K562 (cell line): Measurements from ENCODE around the gene PIEZO2. TPM values are rescaled to one million over a fixed set of nuclear protein-coding genes. Genes with fewer than 3 reads are reported as not detected.

Experiments used
- ATAC-seq: fragments of 200-7000 bp; cut with Tn5 transposase; 3 replicates; pipeline ENCODE4 v1.9.1; 2020; ENCODE audit warnings: moderate library complexity
- BruUV-seq: library from RNA; stranded (reverse); fragments of 400-500 nt; replicated peaks from 2 replicates; lab custom pipeline; 2021; lab: Mats Ljungman, UMichigan
- CTCF ChIA-PET: fragments of 300-600 bp; formaldehyde crosslinking; extraction: SDS; loops from one replicate; lab custom pipeline; 2021; ENCODE audit warnings: low intra/inter-chr PET ratio; lab: Yijun Ruan, JAX
- POLR2A ChIA-PET: fragments of 300-600, 350-650 bp; sonication (Branson Sonifier 250); formaldehyde crosslinking; extraction: SDS; loops from one replicate; lab custom pipeline; 2021; ENCODE audit warnings: antibody characterized with exemption, inconsistent platforms; lab: Yijun Ruan, JAX
- DNase-seq, 4 experiments: peaks; one replicate each; pipeline versions ENCODE4 v3.0.0 to v3.0.0-alpha.2; 2011 to 2018; ENCODE audit warnings: low spot score in 3 of 4, mixed read lengths in 3 of 4; ENCODE audit errors: extremely low read depth in 1 of 4
- FAIRE-seq: peaks from 2 replicates; lab custom pipeline; 2011; peaks lifted over from hg19 to GRCh38; lab: Jason Lieb, UNC
- H2AFZ ChIP-seq: 2 replicates; pipeline ENCODE4 v1.6.0; 2011; ENCODE audit warnings: low read depth, low read length, control low read depth, inconsistent platforms
- H3K27ac ChIP-seq: fragments of 200-600 bp; 3 replicates; pipeline ENCODE4 v1.8.0; 2011; ENCODE audit warnings: low read depth, mild to moderate bottlenecking, control low read depth, inconsistent platforms, low read length, moderate library complexity, mixed read lengths; ENCODE audit errors: extremely low read depth
- H3K27me3 ChIP-seq, 2 experiments: fragments of 300-600 bp in 1 of 2; 2 replicates in 1 of 2; 3 replicates in 1 of 2; pipeline versions ENCODE4 v1.6.0 to v1.8.0; 2011; ENCODE audit warnings: inconsistent platforms in 2 of 2, low read length in 2 of 2, mild to moderate bottlenecking in 1 of 2, mixed read lengths in 1 of 2, moderate library complexity in 1 of 2; ENCODE audit not compliant: control insufficient read depth in 2 of 2, insufficient read depth in 2 of 2
- H3K36me3 ChIP-seq: fragments of 300-600 bp; 3 replicates; pipeline ENCODE4 v1.8.0; 2011; ENCODE audit warnings: mild to moderate bottlenecking, low read length, inconsistent platforms; ENCODE audit not compliant: control insufficient read depth, insufficient read depth
- H3K4me1 ChIP-seq, 2 experiments: fragments of 200-600 bp in 1 of 2; replicated peaks in 1 of 2; 2 replicates in 1 of 2; 3 replicates in 1 of 2; pipeline versions ENCODE4 v1.5.1 to v1.8.0; 2011; ENCODE audit warnings: inconsistent platforms in 2 of 2, low read length in 2 of 2, mild to moderate bottlenecking in 1 of 2, mixed read lengths in 1 of 2, moderate library complexity in 1 of 2; ENCODE audit not compliant: control insufficient read depth in 2 of 2, insufficient read depth in 2 of 2
- H3K4me2 ChIP-seq: 2 replicates; pipeline ENCODE4 v1.6.1; 2011; ENCODE audit warnings: low read length, control low read depth, inconsistent platforms, mixed read lengths; ENCODE audit not compliant: insufficient read depth
- H3K4me3 ChIP-seq: fragments of 200-600 bp; sonication (generic), shearing (Covaris generic); 2 replicates; pipeline ENCODE4 v1.5.1; 2016; ENCODE audit warnings: control low read depth, inconsistent platforms
- H3K79me2 ChIP-seq: fragments of 200-600 bp; 3 replicates; pipeline ENCODE4 v1.8.0; 2011; ENCODE audit warnings: low read length, inconsistent platforms; ENCODE audit not compliant: control insufficient read depth, insufficient read depth
- H3K9ac ChIP-seq, 2 experiments: 2 replicates each; pipeline versions ENCODE4 v1.6.0 to v1.6.1; 2011; ENCODE audit warnings: low read depth in 2 of 2, low read length in 2 of 2, control low read depth in 1 of 2, inconsistent platforms in 1 of 2, mild to moderate bottlenecking in 1 of 2, mixed read lengths in 1 of 2; ENCODE audit not compliant: insufficient read depth in 1 of 2
- H3K9me1 ChIP-seq: one replicate; pipeline ENCODE4 v1.6.0; 2011; ENCODE audit warnings: inconsistent platforms, mild to moderate bottlenecking, low read length, moderate library complexity; ENCODE audit not compliant: control insufficient read depth, insufficient read depth
- H3K9me3 ChIP-seq: replicated peaks from 2 replicates; pipeline ENCODE4 v1.5.1; 2011; ENCODE audit warnings: low read depth, low read length, inconsistent platforms; ENCODE audit not compliant: control insufficient read depth, insufficient read depth
- H4K20me1 ChIP-seq: replicated peaks from 2 replicates; pipeline ENCODE4 v1.6.1; 2011; ENCODE audit warnings: low read length, inconsistent platforms, mixed read lengths; ENCODE audit not compliant: control insufficient read depth, insufficient read depth
- CBX8 ChIP-seq: fragments of 200-600 bp; sonication (generic); IDR thresholded peaks from 2 replicates; pipeline ENCODE4 v1.6.1; 2012; ENCODE audit warnings: borderline replicate concordance, mixed run types, low read depth, mild to moderate bottlenecking, moderate library complexity, mixed read lengths, low read length, control low read depth, inconsistent platforms; ENCODE audit not compliant: poor library complexity, severe bottlenecking; ENCODE audit errors: extremely low read depth
- HDAC8 ChIP-seq: fragments of 450-650 bp; IDR thresholded peaks from 2 replicates; pipeline ENCODE4 v1.6.1; 2016; ENCODE audit warnings: mild to moderate bottlenecking, missing genetic modification characterization, moderate library complexity, missing compliant biosample characterization
- HDGF ChIP-seq: fragments of 450-650 bp; IDR thresholded peaks from 2 replicates; pipeline ENCODE4 v1.6.1; 2016
- MTF1 ChIP-seq: fragments of 250-450 bp; sonication (Bioruptor Pico); IDR thresholded peaks from 2 replicates; pipeline ENCODE4 v1.9.0; 2021; ENCODE audit warnings: moderate library complexity, mild to moderate bottlenecking, inconsistent platforms, borderline replicate concordance
- PHB2 ChIP-seq: fragments of 450-650 bp; IDR thresholded peaks from 2 replicates; pipeline ENCODE4 v1.6.1; 2017; ENCODE audit warnings: low read depth
- RBM39 ChIP-seq: fragments of 200-400 bp; formaldehyde crosslinking; optimal IDR thresholded peaks from 2 replicates; pipeline ENCODE3; 2018; ENCODE audit warnings: low read depth, low read length
- STAG1 ChIP-seq: sonication (generic); formaldehyde crosslinking; IDR thresholded peaks from 2 replicates; pipeline ENCODE4 v1.5.0; 2020; ENCODE audit warnings: missing genetic modification reagents, borderline replicate concordance
- TCFL5 ChIP-seq: fragments of 250-450 bp; sonication (Bioruptor Pico); conservative IDR thresholded peaks from 2 replicates; pipeline ENCODE4 v1.6.1; 2021; ENCODE audit warnings: mild to moderate bottlenecking, moderate library complexity, matching md5 sums
- ZNF124 ChIP-seq: sonication (generic); formaldehyde crosslinking; IDR thresholded peaks from 2 replicates; pipeline ENCODE4 v1.8.1; 2022; ENCODE audit warnings: missing genetic modification reagents
- ZNF324 ChIP-seq: fragments of 250-450 bp; sonication (Bioruptor Pico); IDR thresholded peaks from 2 replicates; pipeline ENCODE4 v1.4.0; 2020; ENCODE audit warnings: mild to moderate bottlenecking
- ZNF384 ChIP-seq: IDR thresholded peaks from 2 replicates; pipeline ENCODE4 v1.6.1; 2012; ENCODE audit warnings: low read depth, low read length, improper control_type of control experiment
- WGBS: fragments of 100-300 bp; shearing (Covaris generic); methylation state at CpG from one replicate; pipeline ENCODE4 v1.1.6; 2016; ENCODE audit warnings: low coverage, mixed read lengths; ENCODE audit not compliant: insufficient coverage; ENCODE audit errors: missing lambda C conversion rate; 5-methylcytosine and 5-hydroxymethylcytosine counted together
- in situ Hi-C: fragments of 300-500 bp; cut with MboI; formaldehyde crosslinking; loops from 4 replicates; pipeline ENCODE4 v1.15.0; 2018; ENCODE audit warnings: inconsistent platforms, mixed read lengths
- intact Hi-C: fragments of 100-400 bp; cut with micrococcal nuclease; formaldehyde crosslinking; loops from 2 replicates; pipeline ENCODE4 v1.14.2; 2022
- polyA plus RNA-seq, 8 experiments: library from polyadenylated mRNA; depleted of rRNA in 4 of 8; stranded (reverse) in 5 of 8; unstranded in 3 of 8; fragments of >200 nt; fragmentation: Nextera tagmentation in 2 of 8; fragmentation: Illumina TruSeq in 1 of 8; extraction: Ambion mirVana in 2 of 8; extraction: Trizol in 1 of 8; gene quantifications; 2 replicates each; pipeline versions ENCODE4 v1.2.1 to v1.2.3, GENCODE V29; 2011 to 2014; ENCODE audit warnings: inconsistent platforms in 1 of 8, missing spikeins in 1 of 8
- total RNA-seq, 7 experiments: library from RNA; depleted of rRNA in 6 of 7; stranded (reverse); fragments of >200 nt in 6 of 7; fragmentation: Illumina TruSeq in 2 of 7; extraction: Trizol in 2 of 7; gene quantifications; 2 replicates each; pipeline versions ENCODE4 v1.2.1 to v1.2.3, GENCODE V29; 2011 to 2021; ENCODE audit warnings: low replicate concordance in 1 of 7
- TF ChIP-seq, protein P1 (sequence below), 3 experiments: IDR thresholded peaks in 2 of 3; conservative IDR thresholded peaks in 1 of 3; 2 replicates each; pipeline ENCODE4 v1.5.1; 2011 to 2012; ENCODE audit warnings: low read length in 3 of 3, mild to moderate bottlenecking in 3 of 3, control low read depth in 2 of 3, improper control_type of control experiment in 1 of 3, inconsistent platforms in 1 of 3, low read depth in 1 of 3, mixed read lengths in 1 of 3, moderate library complexity in 1 of 3; ENCODE audit not compliant: insufficient read depth in 2 of 3
- TF ChIP-seq, protein P2 (sequence below), 2 experiments: IDR thresholded peaks; 2 replicates each; pipeline ENCODE4 v1.6.1; 2012; ENCODE audit warnings: improper control_type of control experiment in 2 of 2, low read depth in 2 of 2, low read length in 2 of 2, borderline replicate concordance in 1 of 2
- TF ChIP-seq, protein P3 (sequence below): IDR thresholded peaks from 2 replicates; pipeline ENCODE4 v1.6.1; 2011; ENCODE audit warnings: borderline replicate concordance, low read depth, mild to moderate bottlenecking, moderate library complexity, low read length; ENCODE audit not compliant: insufficient read depth, poor library complexity, severe bottlenecking
- TF ChIP-seq, protein P4 (sequence below): IDR thresholded peaks from 2 replicates; pipeline ENCODE4 v1.6.1; 2014; ENCODE audit warnings: antibody characterized with exemption

Gene PIEZO2
- total and polyA plus RNA-seq, 9 of the 15 experiments (the other 6 are each of a cell fraction or from before 2014, with no cell fraction given): 0.54 to 4.1 (median 2.0) TPM

DNA sequence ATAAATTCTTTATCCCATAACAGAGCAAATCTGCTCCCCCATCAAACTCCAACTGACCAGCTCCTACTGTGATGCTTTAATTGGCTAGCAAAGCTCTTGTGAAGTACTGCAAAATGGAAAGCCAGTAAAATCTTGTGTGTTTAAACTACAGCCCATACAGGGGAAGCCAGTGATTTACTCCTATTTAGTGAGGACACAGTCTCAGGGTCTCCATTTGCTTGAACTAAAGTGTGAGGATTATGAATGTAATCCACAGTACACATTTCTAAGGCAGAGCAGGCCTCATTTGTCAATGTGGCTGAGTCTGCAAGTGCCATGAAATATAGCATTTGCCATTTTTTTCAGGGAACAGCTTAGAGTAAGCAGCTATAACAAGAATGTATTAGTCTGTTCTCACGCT, 259.3 kb downstream of the PIEZO2 start:
- Histone ChIP-seq H3K9ac (no peak overlapping the region), H3K79me2 (no peaks in the 10 kb centered on the region), H3K4me1 (no peaks in the 10 kb centered on the region), H3K36me3 (no peaks in the 10 kb centered on the region), H3K27ac (no peak overlapping the region)
- CTCF ChIA-PET: no interaction called here
- TF ChIP-seq, protein P1, sequence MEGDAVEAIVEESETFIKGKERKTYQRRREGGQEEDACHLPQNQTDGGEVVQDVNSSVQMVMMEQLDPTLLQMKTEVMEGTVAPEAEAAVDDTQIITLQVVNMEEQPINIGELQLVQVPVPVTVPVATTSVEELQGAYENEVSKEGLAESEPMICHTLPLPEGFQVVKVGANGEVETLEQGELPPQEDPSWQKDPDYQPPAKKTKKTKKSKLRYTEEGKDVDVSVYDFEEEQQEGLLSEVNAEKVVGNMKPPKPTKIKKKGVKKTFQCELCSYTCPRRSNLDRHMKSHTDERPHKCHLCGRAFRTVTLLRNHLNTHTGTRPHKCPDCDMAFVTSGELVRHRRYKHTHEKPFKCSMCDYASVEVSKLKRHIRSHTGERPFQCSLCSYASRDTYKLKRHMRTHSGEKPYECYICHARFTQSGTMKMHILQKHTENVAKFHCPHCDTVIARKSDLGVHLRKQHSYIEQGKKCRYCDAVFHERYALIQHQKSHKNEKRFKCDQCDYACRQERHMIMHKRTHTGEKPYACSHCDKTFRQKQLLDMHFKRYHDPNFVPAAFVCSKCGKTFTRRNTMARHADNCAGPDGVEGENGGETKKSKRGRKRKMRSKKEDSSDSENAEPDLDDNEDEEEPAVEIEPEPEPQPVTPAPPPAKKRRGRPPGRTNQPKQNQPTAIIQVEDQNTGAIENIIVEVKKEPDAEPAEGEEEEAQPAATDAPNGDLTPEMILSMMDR (IDR thresholded peaks at IDR 0.05 in 2 of 3, conservative IDR thresholded peaks at IDR 0.05 in 1 of 3; ENCODE audit: insufficient read depth in 2 of 3, low read depth in 1 of 3, low read length in 3 of 3): no peak
- TF ChIP-seq HDAC8 (tag) (no peak), MTF1 (CRISPR knock-in tag) (no peak), STAG1 (CRISPR knock-in tag) (no peak), ZNF384 (no peak), ZNF324 (no peak), PHB2 (no peak), ZNF124 (CRISPR knock-in tag) (no peak), RBM39 (no peak), CBX8 (no peak), HDGF (no peak), TCFL5 (CRISPR knock-in tag) (no peak)
- TF ChIP-seq, protein P2, sequence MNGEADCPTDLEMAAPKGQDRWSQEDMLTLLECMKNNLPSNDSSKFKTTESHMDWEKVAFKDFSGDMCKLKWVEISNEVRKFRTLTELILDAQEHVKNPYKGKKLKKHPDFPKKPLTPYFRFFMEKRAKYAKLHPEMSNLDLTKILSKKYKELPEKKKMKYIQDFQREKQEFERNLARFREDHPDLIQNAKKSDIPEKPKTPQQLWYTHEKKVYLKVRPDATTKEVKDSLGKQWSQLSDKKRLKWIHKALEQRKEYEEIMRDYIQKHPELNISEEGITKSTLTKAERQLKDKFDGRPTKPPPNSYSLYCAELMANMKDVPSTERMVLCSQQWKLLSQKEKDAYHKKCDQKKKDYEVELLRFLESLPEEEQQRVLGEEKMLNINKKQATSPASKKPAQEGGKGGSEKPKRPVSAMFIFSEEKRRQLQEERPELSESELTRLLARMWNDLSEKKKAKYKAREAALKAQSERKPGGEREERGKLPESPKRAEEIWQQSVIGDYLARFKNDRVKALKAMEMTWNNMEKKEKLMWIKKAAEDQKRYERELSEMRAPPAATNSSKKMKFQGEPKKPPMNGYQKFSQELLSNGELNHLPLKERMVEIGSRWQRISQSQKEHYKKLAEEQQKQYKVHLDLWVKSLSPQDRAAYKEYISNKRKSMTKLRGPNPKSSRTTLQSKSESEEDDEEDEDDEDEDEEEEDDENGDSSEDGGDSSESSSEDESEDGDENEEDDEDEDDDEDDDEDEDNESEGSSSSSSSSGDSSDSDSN (IDR thresholded peaks at IDR 0.05; ENCODE audit: borderline replicate concordance in 1 of 2, low read depth in 2 of 2, low read length in 2 of 2): no peak
- TF ChIP-seq, protein P3, sequence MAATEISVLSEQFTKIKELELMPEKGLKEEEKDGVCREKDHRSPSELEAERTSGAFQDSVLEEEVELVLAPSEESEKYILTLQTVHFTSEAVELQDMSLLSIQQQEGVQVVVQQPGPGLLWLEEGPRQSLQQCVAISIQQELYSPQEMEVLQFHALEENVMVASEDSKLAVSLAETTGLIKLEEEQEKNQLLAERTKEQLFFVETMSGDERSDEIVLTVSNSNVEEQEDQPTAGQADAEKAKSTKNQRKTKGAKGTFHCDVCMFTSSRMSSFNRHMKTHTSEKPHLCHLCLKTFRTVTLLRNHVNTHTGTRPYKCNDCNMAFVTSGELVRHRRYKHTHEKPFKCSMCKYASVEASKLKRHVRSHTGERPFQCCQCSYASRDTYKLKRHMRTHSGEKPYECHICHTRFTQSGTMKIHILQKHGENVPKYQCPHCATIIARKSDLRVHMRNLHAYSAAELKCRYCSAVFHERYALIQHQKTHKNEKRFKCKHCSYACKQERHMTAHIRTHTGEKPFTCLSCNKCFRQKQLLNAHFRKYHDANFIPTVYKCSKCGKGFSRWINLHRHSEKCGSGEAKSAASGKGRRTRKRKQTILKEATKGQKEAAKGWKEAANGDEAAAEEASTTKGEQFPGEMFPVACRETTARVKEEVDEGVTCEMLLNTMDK: no peak
- TF ChIP-seq, protein P4, sequence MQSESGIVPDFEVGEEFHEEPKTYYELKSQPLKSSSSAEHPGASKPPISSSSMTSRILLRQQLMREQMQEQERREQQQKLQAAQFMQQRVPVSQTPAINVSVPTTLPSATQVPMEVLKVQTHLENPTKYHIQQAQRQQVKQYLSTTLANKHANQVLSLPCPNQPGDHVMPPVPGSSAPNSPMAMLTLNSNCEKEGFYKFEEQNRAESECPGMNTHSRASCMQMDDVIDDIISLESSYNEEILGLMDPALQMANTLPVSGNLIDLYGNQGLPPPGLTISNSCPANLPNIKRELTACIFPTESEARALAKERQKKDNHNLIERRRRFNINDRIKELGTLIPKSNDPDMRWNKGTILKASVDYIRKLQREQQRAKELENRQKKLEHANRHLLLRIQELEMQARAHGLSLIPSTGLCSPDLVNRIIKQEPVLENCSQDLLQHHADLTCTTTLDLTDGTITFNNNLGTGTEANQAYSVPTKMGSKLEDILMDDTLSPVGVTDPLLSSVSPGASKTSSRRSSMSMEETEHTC: no peak
- TF ChIP-seq, all 486 proteins: peak for 0
- H3K9me1 ChIP-seq: no peaks in the 10 kb centered on the region
- in situ Hi-C loops (no loop called here), intact Hi-C loops (no loop called here)
- ATAC-seq (no peak), FAIRE-seq (no peak), DNase-seq (no peak)
- H3K4me2 ChIP-seq: no peak overlapping the region
- no peaks in the 10 kb centered on the region; a peak in 1 of 5 replicates for H3K27me3 ChIP-seq
- H4K20me1 ChIP-seq: no peaks in the 10 kb centered on the region
- POLR2A ChIA-PET: interaction anchor here (0.9 kb wide), 1 partner anchor 15 kb away, joined by 3 read pairs; no protein-coding TSS in a partner anchor
- 0% methylated on average over 1 of the region's 1 CpG for WGBS
- no peak overlapping the region for H2AFZ ChIP-seq
- H3K4me3 ChIP-seq: no peak overlapping the region
- H3K9me3 ChIP-seq: no peaks in the 10 kb centered on the region
- BruUV-seq: no TSS peak
